Epithelial cell of esophagus (primary cell): ENCODE results near the gene RALGPS1.
"Not testable (repeated sequence)": the region's sequence is repeated elsewhere in the genome, so short reads cannot be mapped to it uniquely, and the experiment has no call there.

ENCODE experiments used
- DNase-seq: peaks from one replicate; pipeline ENCODE4 v3.0.0; 2010; ENCODE audit warnings: low read depth
- H3K4me3 ChIP-seq: 2 replicates; pipeline ENCODE4 v1.5.1; 2011; ENCODE audit warnings: mild to moderate bottlenecking, low read length, control low read depth
- TF ChIP-seq, protein P1 (sequence below): IDR thresholded peaks from 2 replicates; pipeline ENCODE4 v1.5.1; 2011; ENCODE audit warnings: low read depth, mild to moderate bottlenecking, low read length, control low read depth, inconsistent platforms; ENCODE audit not compliant: insufficient read depth; ENCODE audit errors: missing control alignments

Gene RALGPS1

DNA sequence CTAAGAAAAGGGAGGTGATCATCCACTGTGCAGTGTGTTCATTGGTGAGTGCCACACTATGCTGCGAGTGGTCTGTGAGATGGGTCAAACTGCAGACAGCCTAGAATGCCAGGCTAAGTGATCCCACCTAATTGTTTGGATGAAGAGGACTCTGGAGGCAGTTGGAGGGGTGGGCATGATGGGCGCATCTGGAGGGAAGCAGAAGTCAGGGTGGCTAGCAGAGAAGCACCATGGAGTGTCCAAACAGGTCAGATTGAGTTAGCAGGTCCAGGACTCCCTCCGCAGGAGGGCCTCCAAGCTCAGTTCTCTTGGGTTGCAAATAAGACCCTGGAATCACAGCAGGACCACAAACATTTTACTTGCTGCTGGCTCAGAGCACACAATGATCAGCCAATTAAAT, 227.7 kb downstream of the RALGPS1 start:
- TF ChIP-seq, protein P1, sequence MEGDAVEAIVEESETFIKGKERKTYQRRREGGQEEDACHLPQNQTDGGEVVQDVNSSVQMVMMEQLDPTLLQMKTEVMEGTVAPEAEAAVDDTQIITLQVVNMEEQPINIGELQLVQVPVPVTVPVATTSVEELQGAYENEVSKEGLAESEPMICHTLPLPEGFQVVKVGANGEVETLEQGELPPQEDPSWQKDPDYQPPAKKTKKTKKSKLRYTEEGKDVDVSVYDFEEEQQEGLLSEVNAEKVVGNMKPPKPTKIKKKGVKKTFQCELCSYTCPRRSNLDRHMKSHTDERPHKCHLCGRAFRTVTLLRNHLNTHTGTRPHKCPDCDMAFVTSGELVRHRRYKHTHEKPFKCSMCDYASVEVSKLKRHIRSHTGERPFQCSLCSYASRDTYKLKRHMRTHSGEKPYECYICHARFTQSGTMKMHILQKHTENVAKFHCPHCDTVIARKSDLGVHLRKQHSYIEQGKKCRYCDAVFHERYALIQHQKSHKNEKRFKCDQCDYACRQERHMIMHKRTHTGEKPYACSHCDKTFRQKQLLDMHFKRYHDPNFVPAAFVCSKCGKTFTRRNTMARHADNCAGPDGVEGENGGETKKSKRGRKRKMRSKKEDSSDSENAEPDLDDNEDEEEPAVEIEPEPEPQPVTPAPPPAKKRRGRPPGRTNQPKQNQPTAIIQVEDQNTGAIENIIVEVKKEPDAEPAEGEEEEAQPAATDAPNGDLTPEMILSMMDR = no peak
- no peak for DNase-seq
- no peak overlapping the region for H3K4me3 ChIP-seq

DNA sequence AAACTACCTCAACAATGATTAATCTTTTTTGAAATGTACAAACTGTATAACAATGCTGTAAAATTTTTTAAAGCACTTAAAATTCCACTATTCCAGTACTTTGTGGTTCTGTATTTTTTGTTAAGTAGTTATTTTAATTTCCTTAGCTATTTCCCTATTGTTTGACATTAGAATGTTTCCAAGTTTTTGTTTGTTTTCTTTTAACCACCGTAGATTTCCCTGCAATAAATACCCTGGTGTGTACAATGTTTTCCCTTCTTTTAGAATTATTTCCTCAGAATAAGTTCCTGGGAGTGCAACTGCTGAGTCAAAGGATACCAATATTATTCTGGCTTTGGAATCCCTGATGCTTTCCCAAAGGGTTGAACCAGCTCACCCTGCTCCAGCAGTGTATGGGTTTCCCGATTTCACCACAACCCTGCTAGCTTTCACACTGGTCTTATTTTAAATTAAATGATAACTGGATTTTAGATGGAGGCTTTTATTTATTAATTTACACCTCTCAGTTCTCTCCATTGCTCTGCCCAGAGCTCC, 228.4 kb downstream of the RALGPS1 start:
- TF ChIP-seq, protein P1 = no peak
- no peak overlapping the region for H3K4me3 ChIP-seq
- no peak for DNase-seq

DNA sequence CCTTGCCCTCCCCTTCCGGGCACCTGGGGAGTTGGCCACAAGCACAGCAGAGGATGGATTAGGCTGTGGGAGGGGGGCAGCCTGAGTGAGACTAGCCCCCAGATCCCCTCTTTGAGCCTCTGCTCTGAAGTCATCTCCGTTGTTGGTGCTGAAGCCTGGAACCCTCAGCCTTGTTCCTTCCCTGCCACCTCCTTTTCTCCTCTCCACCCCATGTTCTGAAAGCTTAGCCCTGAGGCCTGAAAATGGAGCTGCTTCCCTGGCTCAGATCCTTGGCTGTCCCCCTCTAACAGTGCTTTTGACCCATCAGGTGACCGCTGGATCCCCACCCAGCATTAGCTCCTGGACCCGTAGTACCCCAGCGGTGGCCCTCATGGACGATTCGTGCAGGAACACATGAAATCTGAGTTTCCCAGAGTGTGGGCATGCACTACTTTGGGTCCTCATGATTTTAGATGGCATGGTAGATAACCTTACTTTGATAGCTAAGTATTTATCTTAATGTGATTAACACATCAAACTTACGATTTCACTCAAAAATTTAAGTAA, 229.4 kb downstream of the RALGPS1 start:
- DNase-seq = no peak
- TF ChIP-seq, protein P1 = no peak

DNA sequence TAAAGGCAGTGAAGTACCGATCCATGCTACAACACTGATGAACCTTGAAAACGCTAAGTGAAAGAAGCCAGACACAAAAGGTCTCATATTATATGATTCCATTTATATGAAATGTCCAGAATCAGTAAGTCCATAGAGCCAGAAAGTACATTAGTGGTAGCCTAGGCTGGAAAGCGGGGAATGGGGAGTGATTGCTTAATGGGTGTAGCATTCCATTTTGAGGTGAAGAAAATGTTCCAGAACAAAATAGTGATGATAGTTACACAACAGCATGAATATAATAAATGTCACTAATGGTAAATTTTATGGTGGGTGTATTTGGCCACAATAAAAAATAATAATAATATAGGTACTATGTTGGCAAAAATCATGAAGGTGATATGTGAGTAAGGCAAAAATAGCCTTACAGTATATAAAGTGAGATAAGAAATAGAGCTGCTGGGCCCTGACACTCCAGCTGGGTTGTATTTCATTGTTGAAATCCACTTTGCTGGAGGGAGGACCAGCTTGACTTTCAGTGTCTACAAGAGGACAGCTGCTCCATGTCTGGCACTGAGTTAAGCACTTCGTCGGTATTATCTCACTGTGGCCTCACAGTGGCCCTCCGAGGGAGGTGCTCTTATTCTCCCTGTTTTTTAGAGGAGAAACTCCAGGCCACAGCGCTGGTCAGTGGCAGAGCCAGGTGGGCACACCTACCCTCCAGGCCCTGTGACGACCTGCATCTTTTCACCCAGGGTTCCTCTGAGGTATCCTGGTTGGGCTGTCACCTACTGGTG, 230.3 kb downstream of the RALGPS1 start:
- TF ChIP-seq, protein P1 = no peak
- no peak overlapping the region for H3K4me3 ChIP-seq
- DNase-seq = no peak

More for the DNA sequence above, 229.4 kb downstream of the RALGPS1 start:
- H3K4me3 ChIP-seq = no peak overlapping the region

DNA sequence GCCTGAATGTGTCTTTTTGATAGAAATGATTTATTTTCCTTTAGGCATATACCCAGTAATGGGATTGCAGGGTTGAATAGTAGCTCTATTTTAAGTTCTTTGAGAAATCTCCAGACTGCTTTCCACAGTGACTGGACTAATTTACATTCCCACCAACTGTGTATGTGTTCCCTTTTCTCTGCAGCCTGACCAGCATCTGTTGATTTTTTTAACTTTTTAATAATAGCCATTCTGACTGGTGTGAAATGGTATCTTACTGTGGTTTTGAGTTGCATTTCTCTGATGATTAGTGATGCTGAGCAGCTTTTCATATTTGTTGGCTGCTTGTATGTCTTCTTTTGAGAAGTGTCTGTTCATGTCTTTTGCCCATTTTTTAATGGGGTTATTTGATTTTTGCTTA, 232.3 kb downstream of the RALGPS1 start:
- H3K4me3 ChIP-seq, DNase-seq: not testable (repeated sequence)

DNA sequence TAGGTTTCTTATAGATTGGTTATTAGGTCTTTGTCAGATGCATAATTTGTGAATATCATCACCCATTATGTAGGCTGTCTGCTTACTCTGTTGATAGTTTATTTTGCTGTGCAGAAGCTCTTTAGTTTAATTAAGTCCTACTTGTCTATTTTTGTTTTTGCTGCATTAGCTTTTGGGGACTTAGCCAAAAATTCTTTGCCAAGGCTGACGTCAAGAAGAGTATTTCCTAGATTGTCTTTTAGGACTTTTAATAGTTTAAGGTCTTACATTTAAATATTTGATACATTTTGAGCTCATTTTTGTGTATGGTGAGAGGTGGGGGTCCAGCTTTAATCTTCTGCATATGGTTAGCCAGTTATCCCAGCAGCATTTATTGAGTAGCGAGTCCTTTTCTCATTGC, 232.7 kb downstream of the RALGPS1 start:
- no peak for DNase-seq
- TF ChIP-seq, protein P1 = no peak
- H3K4me3 ChIP-seq = no peak overlapping the region

DNA sequence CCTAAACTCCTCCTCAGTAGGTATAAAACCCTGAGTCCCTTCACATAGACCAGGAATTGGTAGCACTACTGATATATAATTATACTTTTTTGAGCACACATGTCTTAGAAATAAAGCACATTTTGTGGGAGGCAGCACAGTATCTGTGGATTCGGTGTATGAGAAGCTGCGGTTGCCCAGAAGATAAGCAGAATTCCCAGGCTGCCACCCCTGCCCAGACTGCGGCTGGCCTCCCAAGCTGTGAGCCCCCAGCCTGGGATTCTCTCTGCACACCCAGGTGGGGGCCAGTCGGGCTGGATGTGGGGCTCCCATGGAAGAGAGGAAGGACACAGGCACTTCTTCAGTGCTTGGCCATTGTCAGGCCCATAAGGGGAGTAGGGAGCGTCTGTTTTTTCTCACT, 233.4 kb downstream of the RALGPS1 start:
- DNase-seq = no peak
- TF ChIP-seq, protein P1 = no peak
- H3K4me3 ChIP-seq = no peak overlapping the region
